Omental fat pad (tissue), 4 donors: ENCODE measurements around the gene NXPE2. TPM values are rescaled to one million over a fixed set of nuclear protein-coding genes. Genes with fewer than 3 reads are reported as not detected.

Source experiments
- ATAC-seq: fragments of 150-250 bp; one replicate; pipeline ENCODE4 v1.9.1; 2016; ENCODE audit warnings: mild to moderate bottlenecking, moderate library complexity; ENCODE audit not compliant: low FRiP score
- DNase-seq: peaks from one replicate; pipeline ENCODE4 v3.0.0-alpha.2; 2019; ENCODE audit warnings: low spot score
- CTCF ChIP-seq, 3 donors: fragments of 450-650 bp; IDR thresholded peaks; one replicate each; pipeline ENCODE4 v1.5.1; 2016 to 2017; ENCODE audit warnings: antibody characterized with exemption in 3 of 3, mild to moderate bottlenecking in 3 of 3, moderate library complexity in 2 of 3
- total RNA-seq, 4 donors: library from RNA; depleted of rRNA; stranded (reverse); fragments of >200 nt; gene quantifications; one replicate each; pipeline ENCODE4 v1.1.0, GENCODE V29; 2016

NXPE2 gene
- total RNA-seq, 4 donors from 2014 or later, result 0.19 TPM; not detected in 3

GRCh38 chr11:114668109-114668508 is 10.2 kb upstream of the NXPE2 start:
- DNase-seq (no peak), ATAC-seq (no peak)
- TF ChIP-seq CTCF (IDR thresholded peaks at IDR 0.05), result no peak

GRCh38 chr11:114673661-114674060 is 4.7 kb upstream of the NXPE2 start:
- DNase-seq (no peak), ATAC-seq (no peak)
- TF ChIP-seq CTCF (IDR thresholded peaks at IDR 0.05), result no peak

- DNase-seq, result no peak
- no peak for ATAC-seq
- TF ChIP-seq CTCF (IDR thresholded peaks at IDR 0.05), result no peak
Observed at GRCh38 chr11:114679505-114679904, 1.2 kb downstream of the NXPE2 start.

GRCh38 chr11:114683007-114683406 is 4.7 kb downstream of the NXPE2 start:
- ATAC-seq (no peak), DNase-seq (no peak)
- no peak for TF ChIP-seq CTCF (IDR thresholded peaks at IDR 0.05)

GRCh38 chr11:114684636-114685035 is 6.3 kb downstream of the NXPE2 start:
- no peak for ATAC-seq
- no peak for DNase-seq
- TF ChIP-seq CTCF (IDR thresholded peaks at IDR 0.05), result no peak

- ATAC-seq, result no peak
- no peak for TF ChIP-seq CTCF (IDR thresholded peaks at IDR 0.05)
- no peak for DNase-seq
Observed at GRCh38 chr11:114685097-114685496, 6.8 kb downstream of the NXPE2 start.

GRCh38 chr11:114705280-114706024 is 27.1 kb downstream of the NXPE2 start:
- DNase-seq, result no peak
- no peak for ATAC-seq
- no peak for TF ChIP-seq CTCF (IDR thresholded peaks at IDR 0.05)
